SK-N-SH (cell line): ENCODE results near the gene WWOX. TPM values are rescaled to one million over a fixed set of nuclear protein-coding genes. Genes with fewer than 3 reads are reported as not detected.

Experiments
- CTCF ChIA-PET: fragments of 300-600, 350-600 bp; formaldehyde crosslinking; extraction: SDS; loops from one replicate; lab custom pipeline; 2021; lab: Yijun Ruan, JAX
- POLR2A ChIA-PET: fragments of 350-600 bp; sonication (Branson Sonifier 250); formaldehyde crosslinking; extraction: SDS; loops from one replicate; lab custom pipeline; 2020; ENCODE audit warnings: antibody characterized with exemption, inconsistent platforms; lab: Yijun Ruan, JAX
- DNase-seq: peaks from one replicate; pipeline ENCODE4 v3.0.0; 2012
- H2AFZ ChIP-seq: fragments of 200-600 bp; sonication (generic); 2 replicates; pipeline ENCODE4 v1.8.1; 2016; ENCODE audit warnings: antibody characterized with exemption, mild to moderate bottlenecking, low read depth
- H3F3A ChIP-seq: fragments of 200-600 bp; sonication (generic); replicated peaks from 2 replicates; pipeline ENCODE3; 2016; ENCODE audit warnings: antibody characterized with exemption, mild to moderate bottlenecking; ENCODE audit not compliant: insufficient read depth
- H3K27ac ChIP-seq, 2 experiments: fragments of 200-500 bp in 1 of 2; fragments of 200-600 bp in 1 of 2; sonication (Bioruptor generic) in 1 of 2; sonication (generic), shearing (Covaris generic) in 1 of 2; 2 replicates each; pipeline versions ENCODE4 v1.5.1 to v1.6.1; 2014 to 2016; ENCODE audit warnings: low read depth in 2 of 2, inconsistent platforms in 1 of 2, low read length in 1 of 2, mild to moderate bottlenecking in 1 of 2, mixed read lengths in 1 of 2
- H3K27me3 ChIP-seq: fragments of 200-600 bp; sonication (generic), shearing (Covaris generic); 2 replicates; pipeline ENCODE4 v1.6.1; 2016; ENCODE audit warnings: mixed run types; ENCODE audit not compliant: insufficient read depth
- H3K36me3 ChIP-seq, 2 experiments: fragments of 200-500 bp in 1 of 2; fragments of 200-600 bp in 1 of 2; sonication (Bioruptor generic) in 1 of 2; sonication (generic) in 1 of 2; replicated peaks in 1 of 2; 2 replicates each; pipeline versions ENCODE3 to v1.5.1; 2014 to 2016; ENCODE audit warnings: low read length in 1 of 2, mild to moderate bottlenecking in 1 of 2; ENCODE audit not compliant: insufficient read depth in 2 of 2, control insufficient read depth in 1 of 2
- H3K4me1 ChIP-seq, 2 experiments: fragments of 200-500 bp in 1 of 2; fragments of 200-600 bp in 1 of 2; sonication (Bioruptor generic) in 1 of 2; sonication (generic), shearing (Covaris generic) in 1 of 2; 2 replicates each; pipeline versions ENCODE4 v1.5.1 to v1.6.1; 2014 to 2016; ENCODE audit warnings: low read depth in 1 of 2, low read length in 1 of 2, mixed run types in 1 of 2; ENCODE audit not compliant: insufficient read depth in 2 of 2, control insufficient read depth in 1 of 2
- H3K4me2 ChIP-seq: fragments of 200-600 bp; sonication (generic), shearing (Covaris generic); 2 replicates; pipeline ENCODE4 v1.6.1; 2017; ENCODE audit warnings: mixed run types
- H3K4me3 ChIP-seq, 2 experiments: fragments of 200-500 bp in 1 of 2; fragments of 200-600 bp in 1 of 2; sonication (Bioruptor generic) in 1 of 2; sonication (generic), shearing (Covaris generic) in 1 of 2; 2 replicates each; pipeline versions ENCODE4 v1.5.1 to v1.8.1; 2014 to 2016; ENCODE audit warnings: low read depth in 2 of 2, inconsistent platforms in 1 of 2, low read length in 1 of 2, mild to moderate bottlenecking in 1 of 2, mixed read lengths in 1 of 2, moderate library complexity in 1 of 2
- H3K79me2 ChIP-seq: fragments of 200-600 bp; sonication (generic); 2 replicates; pipeline ENCODE4 v1.8.1; 2017; ENCODE audit warnings: mild to moderate bottlenecking; ENCODE audit not compliant: insufficient read depth
- H3K9ac ChIP-seq: fragments of 200-600 bp; sonication (generic); 2 replicates; pipeline ENCODE4 v1.6.1; 2017; ENCODE audit warnings: mixed run types
- H3K9me2 ChIP-seq: fragments of 200-600 bp; sonication (generic); 2 replicates; pipeline ENCODE4 v1.6.1; 2017; ENCODE audit warnings: mixed run types
- H3K9me3 ChIP-seq: fragments of 200-600 bp; sonication (generic); 2 replicates; pipeline ENCODE4 v1.6.1; 2017; ENCODE audit warnings: mixed run types, mild to moderate bottlenecking, moderate library complexity
- H4K20me1 ChIP-seq: fragments of 200-600 bp; sonication (generic); 2 replicates; pipeline ENCODE4 v1.6.1; 2017; ENCODE audit warnings: mild to moderate bottlenecking, mixed run types; ENCODE audit not compliant: insufficient read depth
- CHD2 ChIP-seq: fragments of 150-350 bp; IDR thresholded peaks from 2 replicates; pipeline ENCODE4 v1.6.1; 2018; ENCODE audit warnings: low read length; ENCODE audit not compliant: partially characterized antibody
- CTCF ChIP-seq: fragments of 200-600 bp; sonication (generic); IDR thresholded peaks from 2 replicates; pipeline ENCODE4 v1.6.1; 2017; ENCODE audit warnings: antibody characterized with exemption, mild to moderate bottlenecking, moderate library complexity
- EP300 ChIP-seq, 2 experiments: IDR thresholded peaks; 2 replicates each; pipeline versions ENCODE4 v1.4.0 to v1.6.1; 2012; ENCODE audit warnings: borderline replicate concordance in 1 of 2, low read depth in 1 of 2, low read length in 1 of 2
- EZH2phosphoT487 ChIP-seq: fragments of 200-600 bp; sonication (generic); IDR thresholded peaks from 2 replicates; pipeline ENCODE4 v1.6.1; 2017; ENCODE audit warnings: low read depth, mixed run types, mild to moderate bottlenecking, antibody characterized with exemption, moderate library complexity, borderline replicate concordance
- FOXJ3 ChIP-seq: sonication (generic); formaldehyde crosslinking; IDR thresholded peaks from 2 replicates; pipeline ENCODE4 v1.5.1; 2020; ENCODE audit warnings: mild to moderate bottlenecking, missing genetic modification reagents
- FOXM1 ChIP-seq: IDR thresholded peaks from 2 replicates; pipeline ENCODE4 v1.4.0; 2012; ENCODE audit warnings: low read depth, mild to moderate bottlenecking
- GABPA ChIP-seq: IDR thresholded peaks from 2 replicates; pipeline ENCODE4 v1.4.0; 2012; ENCODE audit warnings: low read depth, mild to moderate bottlenecking
- GATA2 ChIP-seq: sonication (generic); formaldehyde crosslinking; IDR thresholded peaks from 2 replicates; pipeline ENCODE4 v1.5.0; 2020; ENCODE audit warnings: mild to moderate bottlenecking, missing genetic modification reagents
- JUND ChIP-seq: IDR thresholded peaks from 2 replicates; pipeline ENCODE4 v1.4.0; 2012
- MEF2A ChIP-seq: IDR thresholded peaks from 2 replicates; pipeline ENCODE4 v1.4.0; 2012; ENCODE audit warnings: low read depth, borderline replicate concordance
- MXI1 ChIP-seq: IDR thresholded peaks from 2 replicates; pipeline ENCODE4 v1.6.1; 2012; ENCODE audit warnings: mild to moderate bottlenecking, low read depth, low read length, improper control_type of control experiment
- NRF1 ChIP-seq: IDR thresholded peaks from 2 replicates; pipeline ENCODE4 v1.6.1; 2012; ENCODE audit warnings: low read depth, mild to moderate bottlenecking, low read length
- PBX3 ChIP-seq: IDR thresholded peaks from 2 replicates; pipeline ENCODE4; 2012
- POLR2AphosphoS5 ChIP-seq: IDR thresholded peaks from 2 replicates; pipeline ENCODE4 v1.6.1; 2012; ENCODE audit warnings: low read depth, low read length
- RAD21 ChIP-seq: IDR thresholded peaks from 2 replicates; pipeline ENCODE4 v1.6.1; 2012; ENCODE audit warnings: mild to moderate bottlenecking, low read length
- RFX5 ChIP-seq: IDR thresholded peaks from 2 replicates; pipeline ENCODE4 v1.6.1; 2012; ENCODE audit warnings: mild to moderate bottlenecking, improper control_type of control experiment, low read length
- SIN3A ChIP-seq: IDR thresholded peaks from 2 replicates; pipeline ENCODE4 v1.6.1; 2012; ENCODE audit warnings: low read depth, mild to moderate bottlenecking, low read length, moderate library complexity, borderline replicate concordance
- SMC3 ChIP-seq: IDR thresholded peaks from 2 replicates; pipeline ENCODE4 v1.6.1; 2012; ENCODE audit warnings: low read depth, low read length, improper control_type of control experiment
- TAF1 ChIP-seq: IDR thresholded peaks from 2 replicates; pipeline ENCODE4 v1.6.1; 2012; ENCODE audit warnings: low read depth, mild to moderate bottlenecking, low read length, moderate library complexity, borderline replicate concordance
- TCF12 ChIP-seq: IDR thresholded peaks from 2 replicates; pipeline ENCODE4 v1.4.0; 2012
- USF2 ChIP-seq: fragments of 150-350 bp; IDR thresholded peaks from 2 replicates; pipeline ENCODE4 v1.6.1; 2017; ENCODE audit warnings: antibody characterized with exemption, low read length, low read depth, borderline replicate concordance
- YY1 ChIP-seq: IDR thresholded peaks from 2 replicates; pipeline ENCODE4 v1.4.0; 2012; ENCODE audit warnings: low read depth, mild to moderate bottlenecking
- WGBS: methylation state at CpG from one replicate; pipeline ENCODE4 v1.1.6; 2017; ENCODE audit warnings: low lambda C conversion rate; 5-methylcytosine and 5-hydroxymethylcytosine counted together
- polyA plus RNA-seq, 3 experiments: library from polyadenylated mRNA; depleted of rRNA; stranded (reverse); fragments of >200 nt; gene quantifications; 2 replicates each; pipeline ENCODE4 v1.2.3, GENCODE V29; 2012
- TF ChIP-seq, protein P1 (sequence below): fragments of 150-350 bp; IDR thresholded peaks from 2 replicates; pipeline ENCODE4 v1.6.1; 2016; ENCODE audit warnings: mild to moderate bottlenecking, low read depth, low read length
- TF ChIP-seq, protein P2 (sequence below): IDR thresholded peaks from 2 replicates; pipeline ENCODE4 v1.4.0; 2012; ENCODE audit warnings: low read depth, borderline replicate concordance

The WWOX gene
- polyA plus RNA-seq, 1 of the 3 experiments (the other 2 are of a cell fraction): 10.8 TPM

DNA sequence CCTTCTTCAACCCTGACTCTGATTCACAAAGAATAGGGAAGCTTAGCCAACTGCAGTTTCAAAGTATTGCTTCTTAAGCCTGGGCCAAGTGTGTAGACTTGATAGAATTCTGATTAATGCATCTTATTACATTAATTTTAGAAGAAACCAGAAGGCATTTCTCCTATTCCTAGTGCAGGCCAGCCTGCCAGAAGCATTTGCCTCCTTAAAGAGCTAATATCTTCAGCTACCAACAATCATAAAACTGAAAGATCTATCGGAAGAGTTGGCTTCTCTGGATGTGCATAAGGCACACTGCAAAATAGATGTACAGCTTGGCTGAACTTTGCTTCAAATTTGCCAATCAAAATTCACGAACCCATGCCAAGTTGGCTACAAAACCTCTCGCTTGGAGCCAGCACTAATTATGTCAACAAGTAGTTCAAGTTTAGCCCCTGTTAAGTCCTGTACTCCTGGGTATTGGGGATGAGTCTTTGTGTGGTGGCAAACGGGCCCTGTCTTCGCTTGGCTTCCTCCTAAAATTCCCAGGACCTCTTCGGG is 717.8 kb downstream of the WWOX start:
- H2AFZ ChIP-seq: no peak overlapping the region
- 37% methylated on average over 6 of the region's 6 CpGs for WGBS
- no peaks in the 10 kb centered on the region for H3K4me1 ChIP-seq
- H3K9me3 ChIP-seq: no peaks in the 10 kb centered on the region
- no peak overlapping the region for H3K4me3 ChIP-seq
- H3K4me2 ChIP-seq: no peak overlapping the region
- ChIA-PET POLR2A (no interaction called here), CTCF (no interaction called here)
- no peak overlapping the region for H3K27ac ChIP-seq
- no peaks in the 10 kb centered on the region for H3K27me3 ChIP-seq
- no peaks in the 10 kb centered on the region for H3K79me2 ChIP-seq
- H4K20me1 ChIP-seq: no peaks in the 10 kb centered on the region
- H3F3A ChIP-seq: no peaks in the 10 kb centered on the region
- no peak for TF ChIP-seq USF2
- TF ChIP-seq MXI1: no peak
- no peak for TF ChIP-seq TCF12
- TF ChIP-seq SIN3A: no peak
- TF ChIP-seq FOXM1: no peak
- no peak for TF ChIP-seq SMC3
- no peak for TF ChIP-seq FOXJ3 (CRISPR knock-in tag)
- no peak for TF ChIP-seq MEF2A
- TF ChIP-seq EZH2phosphoT487: no peak
- no peak for TF ChIP-seq YY1
- no peak for TF ChIP-seq PBX3
- TF ChIP-seq, protein P1, sequence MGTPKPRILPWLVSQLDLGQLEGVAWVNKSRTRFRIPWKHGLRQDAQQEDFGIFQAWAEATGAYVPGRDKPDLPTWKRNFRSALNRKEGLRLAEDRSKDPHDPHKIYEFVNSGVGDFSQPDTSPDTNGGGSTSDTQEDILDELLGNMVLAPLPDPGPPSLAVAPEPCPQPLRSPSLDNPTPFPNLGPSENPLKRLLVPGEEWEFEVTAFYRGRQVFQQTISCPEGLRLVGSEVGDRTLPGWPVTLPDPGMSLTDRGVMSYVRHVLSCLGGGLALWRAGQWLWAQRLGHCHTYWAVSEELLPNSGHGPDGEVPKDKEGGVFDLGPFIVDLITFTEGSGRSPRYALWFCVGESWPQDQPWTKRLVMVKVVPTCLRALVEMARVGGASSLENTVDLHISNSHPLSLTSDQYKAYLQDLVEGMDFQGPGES: no peak
- TF ChIP-seq CHD2: no peak
- no peak for DNase-seq
- H3K36me3 ChIP-seq: no peaks in the 10 kb centered on the region
- H3K9ac ChIP-seq: no peak overlapping the region
- no peaks in the 10 kb centered on the region for H3K9me2 ChIP-seq

- no peaks in the 10 kb centered on the region for H4K20me1 ChIP-seq
- ChIA-PET CTCF (interaction anchor here (1.0 kb wide), 1 partner anchor 73 kb away, joined by 3 read pairs; no protein-coding TSS in a partner anchor), POLR2A (no interaction called here)
- no peak overlapping the region for H3K9ac ChIP-seq
- no peaks in the 10 kb centered on the region for H3F3A ChIP-seq
- no peak overlapping the region for H2AFZ ChIP-seq
- DNase-seq: no peak
- H3K36me3 ChIP-seq: no peaks in the 10 kb centered on the region
- H3K27me3 ChIP-seq: no peaks in the 10 kb centered on the region
- no peaks in the 10 kb centered on the region for H3K9me2 ChIP-seq
- H3K4me3 ChIP-seq: no peak overlapping the region
- no peaks in the 10 kb centered on the region for H3K79me2 ChIP-seq
- H3K27ac ChIP-seq: no peak overlapping the region
- no peaks in the 10 kb centered on the region for H3K9me3 ChIP-seq
- no peak overlapping the region for H3K4me2 ChIP-seq
- H3K4me1 ChIP-seq: peaks cover 0 to 3% of the 10 kb centered on the region in 2 experiments; a peak in 1 of 4 replicates
- TF ChIP-seq, protein P2, sequence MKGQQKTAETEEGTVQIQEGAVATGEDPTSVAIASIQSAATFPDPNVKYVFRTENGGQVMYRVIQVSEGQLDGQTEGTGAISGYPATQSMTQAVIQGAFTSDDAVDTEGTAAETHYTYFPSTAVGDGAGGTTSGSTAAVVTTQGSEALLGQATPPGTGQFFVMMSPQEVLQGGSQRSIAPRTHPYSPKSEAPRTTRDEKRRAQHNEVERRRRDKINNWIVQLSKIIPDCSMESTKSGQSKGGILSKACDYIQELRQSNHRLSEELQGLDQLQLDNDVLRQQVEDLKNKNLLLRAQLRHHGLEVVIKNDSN: no peak
- TF ChIP-seq JUND: no peak
- TF ChIP-seq RAD21: no peak
- no peak for TF ChIP-seq CTCF
- TF ChIP-seq RFX5: no peak
- TF ChIP-seq EZH2phosphoT487: no peak
- TF ChIP-seq NRF1: no peak
- no peak for TF ChIP-seq MEF2A
- TF ChIP-seq TAF1: no peak
- TF ChIP-seq EP300 (IDR thresholded peaks at IDR 0.05; ENCODE audit: borderline replicate concordance in 1 of 2, low read depth in 1 of 2, low read length in 1 of 2): no peak
- no peak for TF ChIP-seq GABPA
- no peak for TF ChIP-seq TCF12
- no peak for TF ChIP-seq POLR2AphosphoS5
- TF ChIP-seq GATA2 (CRISPR knock-in tag): no peak
- 10% methylated on average over 2 of the region's 3 CpGs for WGBS
These were observed 721.9 kb downstream of the WWOX start for GRCh38 chr16:78821335-78821734.
